SK-N-SH (cell line): ENCODE measurements around the gene HDAC2. TPM values are rescaled to one million over a fixed set of nuclear protein-coding genes. Genes with fewer than 3 reads are reported as not detected.
"Not testable (repeated sequence)": the region's sequence is repeated elsewhere in the genome, so short reads cannot be mapped to it uniquely, and the experiment has no call there.

ENCODE experiments used
- CTCF ChIA-PET: fragments of 300-600, 350-600 bp; formaldehyde crosslinking; extraction: SDS; loops from one replicate; lab custom pipeline; 2021; lab: Yijun Ruan, JAX
- POLR2A ChIA-PET: fragments of 350-600 bp; sonication (Branson Sonifier 250); formaldehyde crosslinking; extraction: SDS; loops from one replicate; lab custom pipeline; 2020; ENCODE audit warnings: antibody characterized with exemption, inconsistent platforms; lab: Yijun Ruan, JAX
- DNase-seq: peaks from one replicate; pipeline ENCODE4 v3.0.0; 2012
- H2AFZ ChIP-seq: fragments of 200-600 bp; sonication (generic); 2 replicates; pipeline ENCODE4 v1.8.1; 2016; ENCODE audit warnings: antibody characterized with exemption, mild to moderate bottlenecking, low read depth
- H3F3A ChIP-seq: fragments of 200-600 bp; sonication (generic); replicated peaks from 2 replicates; pipeline ENCODE3; 2016; ENCODE audit warnings: antibody characterized with exemption, mild to moderate bottlenecking; ENCODE audit not compliant: insufficient read depth
- H3K27ac ChIP-seq, 2 experiments: fragments of 200-500 bp in 1 of 2; fragments of 200-600 bp in 1 of 2; sonication (Bioruptor generic) in 1 of 2; sonication (generic), shearing (Covaris generic) in 1 of 2; 2 replicates each; pipeline versions ENCODE4 v1.5.1 to v1.6.1; 2014 to 2016; ENCODE audit warnings: low read depth in 2 of 2, inconsistent platforms in 1 of 2, low read length in 1 of 2, mild to moderate bottlenecking in 1 of 2, mixed read lengths in 1 of 2
- H3K27me3 ChIP-seq: fragments of 200-600 bp; sonication (generic), shearing (Covaris generic); 2 replicates; pipeline ENCODE4 v1.6.1; 2016; ENCODE audit warnings: mixed run types; ENCODE audit not compliant: insufficient read depth
- H3K36me3 ChIP-seq, 2 experiments: fragments of 200-500 bp in 1 of 2; fragments of 200-600 bp in 1 of 2; sonication (Bioruptor generic) in 1 of 2; sonication (generic) in 1 of 2; replicated peaks in 1 of 2; 2 replicates each; pipeline versions ENCODE3 to v1.5.1; 2014 to 2016; ENCODE audit warnings: low read length in 1 of 2, mild to moderate bottlenecking in 1 of 2; ENCODE audit not compliant: insufficient read depth in 2 of 2, control insufficient read depth in 1 of 2
- H3K4me1 ChIP-seq, 2 experiments: fragments of 200-500 bp in 1 of 2; fragments of 200-600 bp in 1 of 2; sonication (Bioruptor generic) in 1 of 2; sonication (generic), shearing (Covaris generic) in 1 of 2; 2 replicates each; pipeline versions ENCODE4 v1.5.1 to v1.6.1; 2014 to 2016; ENCODE audit warnings: low read depth in 1 of 2, low read length in 1 of 2, mixed run types in 1 of 2; ENCODE audit not compliant: insufficient read depth in 2 of 2, control insufficient read depth in 1 of 2
- H3K4me2 ChIP-seq: fragments of 200-600 bp; sonication (generic), shearing (Covaris generic); 2 replicates; pipeline ENCODE4 v1.6.1; 2017; ENCODE audit warnings: mixed run types
- H3K4me3 ChIP-seq, 2 experiments: fragments of 200-500 bp in 1 of 2; fragments of 200-600 bp in 1 of 2; sonication (Bioruptor generic) in 1 of 2; sonication (generic), shearing (Covaris generic) in 1 of 2; 2 replicates each; pipeline versions ENCODE4 v1.5.1 to v1.8.1; 2014 to 2016; ENCODE audit warnings: low read depth in 2 of 2, inconsistent platforms in 1 of 2, low read length in 1 of 2, mild to moderate bottlenecking in 1 of 2, mixed read lengths in 1 of 2, moderate library complexity in 1 of 2
- H3K79me2 ChIP-seq: fragments of 200-600 bp; sonication (generic); 2 replicates; pipeline ENCODE4 v1.8.1; 2017; ENCODE audit warnings: mild to moderate bottlenecking; ENCODE audit not compliant: insufficient read depth
- H3K9ac ChIP-seq: fragments of 200-600 bp; sonication (generic); 2 replicates; pipeline ENCODE4 v1.6.1; 2017; ENCODE audit warnings: mixed run types
- H3K9me2 ChIP-seq: fragments of 200-600 bp; sonication (generic); 2 replicates; pipeline ENCODE4 v1.6.1; 2017; ENCODE audit warnings: mixed run types
- H3K9me3 ChIP-seq: fragments of 200-600 bp; sonication (generic); 2 replicates; pipeline ENCODE4 v1.6.1; 2017; ENCODE audit warnings: mixed run types, mild to moderate bottlenecking, moderate library complexity
- H4K20me1 ChIP-seq: fragments of 200-600 bp; sonication (generic); 2 replicates; pipeline ENCODE4 v1.6.1; 2017; ENCODE audit warnings: mild to moderate bottlenecking, mixed run types; ENCODE audit not compliant: insufficient read depth
- EP300 ChIP-seq, 2 experiments: IDR thresholded peaks; 2 replicates each; pipeline versions ENCODE4 v1.4.0 to v1.6.1; 2012; ENCODE audit warnings: borderline replicate concordance in 1 of 2, low read depth in 1 of 2, low read length in 1 of 2
- FOSL2 ChIP-seq: IDR thresholded peaks from 2 replicates; pipeline ENCODE4 v1.4.0; 2012; ENCODE audit warnings: low read depth, mild to moderate bottlenecking, moderate library complexity, borderline replicate concordance
- MAX ChIP-seq: IDR thresholded peaks from 2 replicates; pipeline ENCODE4 v1.4.0; 2012; ENCODE audit warnings: low read depth
- NFIC ChIP-seq: IDR thresholded peaks from 2 replicates; pipeline ENCODE4 v1.4.0; 2012; ENCODE audit warnings: borderline replicate concordance
- NRF1 ChIP-seq: IDR thresholded peaks from 2 replicates; pipeline ENCODE4 v1.6.1; 2012; ENCODE audit warnings: low read depth, mild to moderate bottlenecking, low read length
- RAD21 ChIP-seq: IDR thresholded peaks from 2 replicates; pipeline ENCODE4 v1.6.1; 2012; ENCODE audit warnings: mild to moderate bottlenecking, low read length
- RFX5 ChIP-seq: IDR thresholded peaks from 2 replicates; pipeline ENCODE4 v1.6.1; 2012; ENCODE audit warnings: mild to moderate bottlenecking, improper control_type of control experiment, low read length
- SIN3A ChIP-seq: IDR thresholded peaks from 2 replicates; pipeline ENCODE4 v1.6.1; 2012; ENCODE audit warnings: low read depth, mild to moderate bottlenecking, low read length, moderate library complexity, borderline replicate concordance
- SMC3 ChIP-seq: IDR thresholded peaks from 2 replicates; pipeline ENCODE4 v1.6.1; 2012; ENCODE audit warnings: low read depth, low read length, improper control_type of control experiment
- TAF1 ChIP-seq: IDR thresholded peaks from 2 replicates; pipeline ENCODE4 v1.6.1; 2012; ENCODE audit warnings: low read depth, mild to moderate bottlenecking, low read length, moderate library complexity, borderline replicate concordance
- TCF12 ChIP-seq: IDR thresholded peaks from 2 replicates; pipeline ENCODE4 v1.4.0; 2012
- TEAD4 ChIP-seq: IDR thresholded peaks from 2 replicates; pipeline ENCODE4 v1.4.0; 2012; ENCODE audit warnings: mild to moderate bottlenecking, borderline replicate concordance; ENCODE audit not compliant: insufficient read depth
- YY1 ChIP-seq: IDR thresholded peaks from 2 replicates; pipeline ENCODE4 v1.4.0; 2012; ENCODE audit warnings: low read depth, mild to moderate bottlenecking
- WGBS: methylation state at CpG from one replicate; pipeline ENCODE4 v1.1.6; 2017; ENCODE audit warnings: low lambda C conversion rate; 5-methylcytosine and 5-hydroxymethylcytosine counted together
- polyA plus RNA-seq, 3 experiments: library from polyadenylated mRNA; depleted of rRNA; stranded (reverse); fragments of >200 nt; gene quantifications; 2 replicates each; pipeline ENCODE4 v1.2.3, GENCODE V29; 2012
- TF ChIP-seq, protein P1 (sequence below): IDR thresholded peaks from 2 replicates; pipeline ENCODE4 v1.4.0; 2012; ENCODE audit warnings: low read depth, borderline replicate concordance

HDAC2 gene
- polyA plus RNA-seq, 1 of the 3 experiments (the other 2 are of a cell fraction): 90.4 TPM

DNA sequence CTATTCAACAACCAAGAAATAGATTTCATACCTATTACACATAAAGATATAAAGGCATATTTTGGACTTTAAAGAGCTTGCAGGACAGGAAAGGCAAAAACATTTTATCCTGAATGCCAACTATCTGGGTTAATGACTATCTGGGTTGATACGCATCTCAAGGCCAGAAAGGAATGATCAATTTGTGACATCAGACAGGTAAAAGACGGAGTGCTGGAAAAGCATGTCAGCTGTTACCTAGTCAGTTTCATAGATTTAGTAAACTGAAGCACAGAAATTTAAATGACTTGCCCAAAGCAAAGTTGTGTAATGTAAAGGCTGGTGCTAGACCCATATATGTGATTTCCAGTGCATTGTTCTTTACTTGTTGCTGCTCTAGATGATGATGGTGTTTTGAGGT lies 36.8 kb downstream of the HDAC2 start:
- ChIA-PET CTCF (interaction anchor here (0.5 kb wide), 1 partner anchor 213 kb away, joined by 3 read pairs; no protein-coding TSS in a partner anchor), POLR2A (no interaction called here)
- H3K4me2 ChIP-seq: no peak overlapping the region
- no peak for DNase-seq
- H3K9ac ChIP-seq: no peak overlapping the region
- no peak overlapping the region for H3K4me3 ChIP-seq
- no peaks in the 10 kb centered on the region for H3K9me2 ChIP-seq
- no peaks in the 10 kb centered on the region for H3K79me2 ChIP-seq
- no peaks in the 10 kb centered on the region for H3K4me1 ChIP-seq
- H3K9me3 ChIP-seq: 0 out of 2 replicates have a peak, but pooled peaks cover 4% of the 10 kb centered on the region
- H3K36me3 ChIP-seq: peaks cover 23 to 45% of the 10 kb centered on the region in 2 experiments
- no peak for TF ChIP-seq TEAD4
- no peak for TF ChIP-seq EP300 (IDR thresholded peaks at IDR 0.05; ENCODE audit: borderline replicate concordance in 1 of 2, low read depth in 1 of 2, low read length in 1 of 2)
- no peak for TF ChIP-seq RFX5
- no peak for TF ChIP-seq SIN3A
- no peak for TF ChIP-seq TAF1
- TF ChIP-seq RAD21: no peak
- no peak for TF ChIP-seq NRF1
- TF ChIP-seq FOSL2: no peak
- TF ChIP-seq, protein P1, sequence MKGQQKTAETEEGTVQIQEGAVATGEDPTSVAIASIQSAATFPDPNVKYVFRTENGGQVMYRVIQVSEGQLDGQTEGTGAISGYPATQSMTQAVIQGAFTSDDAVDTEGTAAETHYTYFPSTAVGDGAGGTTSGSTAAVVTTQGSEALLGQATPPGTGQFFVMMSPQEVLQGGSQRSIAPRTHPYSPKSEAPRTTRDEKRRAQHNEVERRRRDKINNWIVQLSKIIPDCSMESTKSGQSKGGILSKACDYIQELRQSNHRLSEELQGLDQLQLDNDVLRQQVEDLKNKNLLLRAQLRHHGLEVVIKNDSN: no peak
- no peak for TF ChIP-seq TCF12
- no peak for TF ChIP-seq NFIC
- no peak for TF ChIP-seq SMC3
- no peak for TF ChIP-seq MAX
- no peak for TF ChIP-seq YY1
- H3K27me3 ChIP-seq: no peaks in the 10 kb centered on the region
- H2AFZ ChIP-seq: no peak overlapping the region
- no peak overlapping the region for H3K27ac ChIP-seq
- peaks cover 15% of the 10 kb centered on the region for H3F3A ChIP-seq
- H4K20me1 ChIP-seq: no peaks in the 10 kb centered on the region
- 98% methylated on average over 2 of the region's 2 CpGs for WGBS

- CTCF ChIA-PET: not testable (repeated sequence)
- POLR2A ChIA-PET: interaction anchor here (0.6 kb wide), 1 partner anchor 23 kb away, joined by 3 read pairs; no protein-coding TSS in a partner anchor
These were observed 39.0 kb downstream of the HDAC2 start for GRCh38 chr6:113931907-113932306.

More at GRCh38 chr6:113931907-113932306, 39.0 kb downstream of the HDAC2 start:
- not testable (repeated sequence) for H3K79me2 ChIP-seq, H3K9me3 ChIP-seq, H3F3A ChIP-seq, H3K9me2 ChIP-seq, H3K27ac ChIP-seq, H3K4me2 ChIP-seq, H3K4me1 ChIP-seq, H3K27me3 ChIP-seq, H3K9ac ChIP-seq, H2AFZ ChIP-seq, H4K20me1 ChIP-seq, H3K4me3 ChIP-seq, DNase-seq
- 89% methylated on average over 10 of the region's 23 CpGs for WGBS
- H3K36me3 ChIP-seq: peaks cover 13 to 32% of the 10 kb centered on the region in 2 experiments
